ENCODE results near the gene WDR20.

Gene WDR20

DNA sequence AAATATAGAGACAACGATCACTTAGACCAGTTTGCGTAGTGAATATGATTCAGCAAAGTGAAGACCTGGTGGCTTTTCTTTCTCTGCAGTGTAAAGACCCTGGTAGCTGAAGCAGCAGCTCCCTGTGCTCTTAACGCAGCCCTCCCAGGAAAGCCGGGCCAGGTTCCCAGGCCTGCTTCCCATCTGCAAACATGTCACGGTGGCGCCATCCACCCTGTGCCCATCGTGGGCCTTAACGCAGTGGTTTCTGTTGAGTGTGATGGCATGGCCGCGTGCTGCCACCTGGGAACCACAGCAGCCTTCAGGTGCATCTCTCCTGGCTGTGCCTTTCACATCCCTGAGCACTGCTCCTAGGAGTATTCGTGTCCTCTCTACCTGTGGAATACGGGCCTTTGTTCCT is 71.5 kb downstream of the WDR20 start:
- peaks cover 8 to 49% (median 40%) of the 10 kb centered on the region in 5 donors for H3K4me1 ChIP-seq (ENCODE audit: control insufficient read depth in 5 of 5, insufficient read depth in 5 of 5, low read length in 5 of 5)
- H3K4me3 ChIP-seq (ENCODE audit: low read depth in 1 of 5, low read length in 5 of 5), result no peak overlapping the region
- H3K36me3 ChIP-seq (ENCODE audit: control insufficient read depth in 5 of 5, insufficient read depth in 5 of 5, low read length in 5 of 5), result peaks cover 0 to 54% (median 33%) of the 10 kb centered on the region in 5 donors
- no peaks in the 10 kb centered on the region for H3K9me3 ChIP-seq (ENCODE audit: control insufficient read depth in 5 of 5, low read length in 5 of 5)
- peak overlapping the region; percentile 77 for H3K27ac ChIP-seq (ENCODE audit: low read depth, low read length)
- H3K27me3 ChIP-seq (ENCODE audit: control insufficient read depth in 5 of 5, insufficient read depth in 4 of 5, low read length in 5 of 5), result no peaks in the 10 kb centered on the region
- H3K9ac ChIP-seq (ENCODE audit: low read length in 5 of 5), result no peak overlapping the region

DNA sequence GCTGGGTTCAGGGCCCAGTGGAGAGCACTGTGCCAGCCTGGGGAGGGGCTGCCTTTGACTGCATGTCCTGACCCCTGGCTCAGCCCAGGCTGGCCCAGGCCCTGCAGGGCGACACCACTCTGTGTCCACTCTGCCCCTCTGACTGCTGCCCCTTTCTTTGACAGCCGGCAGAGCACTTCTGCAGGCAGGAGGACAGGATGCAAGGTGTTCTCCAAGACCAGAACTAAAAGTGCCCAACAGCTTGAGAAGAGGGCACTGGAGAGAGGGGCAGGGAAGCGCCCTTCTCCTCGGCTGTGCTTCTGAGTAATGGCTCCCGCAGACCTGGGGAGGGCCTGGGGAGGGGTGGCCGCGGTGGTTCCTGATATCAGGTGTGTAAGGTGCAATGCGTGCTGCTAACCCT is 72.7 kb downstream of the WDR20 start:
- H3K4me3 ChIP-seq (ENCODE audit: low read depth in 1 of 5, low read length in 5 of 5), result no peak overlapping the region
- peaks cover 0 to 46% (median 35%) of the 10 kb centered on the region in 5 donors for H3K36me3 ChIP-seq (ENCODE audit: control insufficient read depth in 5 of 5, insufficient read depth in 5 of 5, low read length in 5 of 5)
- H3K27ac ChIP-seq (ENCODE audit: low read depth, low read length), result peak overlapping the region; percentile 37
- H3K9ac ChIP-seq (ENCODE audit: low read length in 5 of 5), result peak overlapping the region in 1 of 5 donors; percentile 7
- H3K4me1 ChIP-seq (ENCODE audit: control insufficient read depth in 5 of 5, insufficient read depth in 5 of 5, low read length in 5 of 5), result peaks cover 8 to 51% (median 40%) of the 10 kb centered on the region in 5 donors
- no peaks in the 10 kb centered on the region for H3K27me3 ChIP-seq (ENCODE audit: control insufficient read depth in 5 of 5, insufficient read depth in 4 of 5, low read length in 5 of 5)
- H3K9me3 ChIP-seq (ENCODE audit: control insufficient read depth in 5 of 5, low read length in 5 of 5), result no peaks in the 10 kb centered on the region

DNA sequence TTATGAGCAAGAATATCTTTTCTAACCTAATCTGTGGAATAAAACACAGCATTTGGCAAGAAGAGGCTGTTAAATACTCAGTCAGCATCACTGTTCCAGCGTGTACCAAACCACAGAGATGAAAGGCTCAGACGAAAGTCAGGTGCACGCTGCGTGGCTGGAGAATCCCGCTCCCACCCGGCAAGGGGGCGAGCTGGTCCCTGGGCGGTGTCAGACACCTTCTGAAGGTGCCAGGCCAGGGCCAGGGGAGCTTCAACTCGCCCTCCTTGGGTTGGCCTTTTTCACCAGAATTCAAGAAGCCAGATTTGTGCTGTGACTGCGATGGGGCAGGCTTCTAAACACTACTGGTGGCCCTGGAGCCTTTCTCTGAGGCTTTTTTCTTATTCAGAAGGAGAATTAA is 73.1 kb downstream of the WDR20 start:
- Histone ChIP-seq H3K4me1 (ENCODE audit: control insufficient read depth in 5 of 5, insufficient read depth in 5 of 5, low read length in 5 of 5) (peaks cover 8 to 51% (median 40%) of the 10 kb centered on the region in 5 donors), H3K27ac (ENCODE audit: low read depth, low read length) (no peak overlapping the region)

DNA sequence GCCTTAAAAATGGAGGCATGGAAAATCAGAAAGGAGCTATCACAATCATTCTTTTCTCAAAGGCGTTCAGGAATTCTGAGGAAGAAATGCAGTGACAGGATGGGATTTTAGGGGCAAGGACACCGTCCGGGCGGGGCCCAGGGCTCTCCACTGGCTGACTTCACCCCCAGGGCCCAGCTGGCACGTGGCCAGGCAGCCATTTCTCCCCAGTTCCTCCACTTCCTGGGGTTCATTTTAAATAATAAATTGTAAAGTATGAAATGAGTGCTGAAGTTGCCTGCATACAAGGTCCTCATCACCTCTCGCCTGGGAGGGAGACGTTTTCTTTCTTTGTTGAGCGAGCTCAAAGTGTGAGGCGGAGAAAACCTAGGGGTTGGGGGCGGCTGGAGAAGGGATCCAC is 73.8 kb downstream of the WDR20 start:
- no peaks in the 10 kb centered on the region for H3K9me3 ChIP-seq (ENCODE audit: control insufficient read depth in 5 of 5, low read length in 5 of 5)
- no peak overlapping the region for H3K4me3 ChIP-seq (ENCODE audit: low read depth in 1 of 5, low read length in 5 of 5)
- H3K27ac ChIP-seq (ENCODE audit: low read depth, low read length), result peak overlapping the region; percentile 49
- no peaks in the 10 kb centered on the region for H3K27me3 ChIP-seq (ENCODE audit: control insufficient read depth in 5 of 5, insufficient read depth in 4 of 5, low read length in 5 of 5)
- H3K36me3 ChIP-seq (ENCODE audit: control insufficient read depth in 5 of 5, insufficient read depth in 5 of 5, low read length in 5 of 5), result peaks cover 0 to 44% (median 25%) of the 10 kb centered on the region in 5 donors
- H3K9ac ChIP-seq (ENCODE audit: low read length in 5 of 5), result no peak overlapping the region
- H3K4me1 ChIP-seq (ENCODE audit: control insufficient read depth in 5 of 5, insufficient read depth in 5 of 5, low read length in 5 of 5), result peaks cover 8 to 51% (median 40%) of the 10 kb centered on the region in 5 donors

More for the DNA sequence above, 73.1 kb downstream of the WDR20 start:
- no peaks in the 10 kb centered on the region for H3K9me3 ChIP-seq (ENCODE audit: control insufficient read depth in 5 of 5, low read length in 5 of 5)
- no peak overlapping the region for H3K9ac ChIP-seq (ENCODE audit: low read length in 5 of 5)
- no peak overlapping the region for H3K4me3 ChIP-seq (ENCODE audit: low read depth in 1 of 5, low read length in 5 of 5)
- H3K36me3 ChIP-seq (ENCODE audit: control insufficient read depth in 5 of 5, insufficient read depth in 5 of 5, low read length in 5 of 5), result peaks cover 0 to 46% (median 31%) of the 10 kb centered on the region in 5 donors
- H3K27me3 ChIP-seq (ENCODE audit: control insufficient read depth in 5 of 5, insufficient read depth in 4 of 5, low read length in 5 of 5), result no peaks in the 10 kb centered on the region

DNA sequence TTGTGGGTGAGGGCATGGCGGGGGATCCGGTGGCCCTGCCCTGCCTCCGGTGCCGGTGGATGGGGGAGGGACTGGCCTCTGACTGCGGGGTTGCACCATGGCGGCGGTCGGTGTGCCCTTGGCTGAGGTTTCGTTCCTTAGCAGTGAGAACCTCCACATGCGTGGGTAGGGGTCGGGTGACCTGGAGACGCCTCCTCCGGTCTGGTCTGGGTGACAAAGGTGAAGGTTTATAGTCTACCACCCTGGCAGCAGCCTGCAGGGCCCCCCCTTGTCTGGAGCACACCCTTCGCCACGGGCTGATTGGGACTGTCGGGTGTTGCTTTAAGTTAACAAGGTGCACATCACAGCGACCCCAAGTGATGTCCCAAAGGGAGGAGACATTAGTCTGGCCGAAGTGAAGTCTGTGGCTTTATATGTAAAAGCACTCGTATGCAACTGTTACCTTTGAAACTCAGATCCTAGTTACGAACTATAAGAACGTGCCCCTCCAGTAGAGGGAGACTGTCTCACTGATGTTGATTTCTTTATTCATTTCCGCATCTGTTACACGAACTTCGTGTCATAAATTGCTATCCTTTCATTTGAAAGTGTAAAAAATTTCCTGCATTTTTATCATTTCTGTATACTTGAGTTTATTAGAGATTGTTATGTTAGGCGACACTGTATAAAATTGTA is 74.4 kb downstream of the WDR20 start:
- Histone ChIP-seq H3K27ac (ENCODE audit: low read depth, low read length) (peak overlapping the region; percentile 49), H3K9ac (ENCODE audit: low read length in 5 of 5) (no peak overlapping the region), H3K36me3 (ENCODE audit: control insufficient read depth in 5 of 5, insufficient read depth in 5 of 5, low read length in 5 of 5) (peaks cover 0 to 43% (median 20%) of the 10 kb centered on the region in 5 donors), H3K4me1 (ENCODE audit: control insufficient read depth in 5 of 5, insufficient read depth in 5 of 5, low read length in 5 of 5) (peaks cover 8 to 45% (median 37%) of the 10 kb centered on the region in 5 donors), H3K27me3 (ENCODE audit: control insufficient read depth in 5 of 5, insufficient read depth in 4 of 5, low read length in 5 of 5) (no peaks in the 10 kb centered on the region), H3K9me3 (ENCODE audit: control insufficient read depth in 5 of 5, low read length in 5 of 5) (no peaks in the 10 kb centered on the region), H3K4me3 (ENCODE audit: low read depth in 1 of 5, low read length in 5 of 5) (no peak overlapping the region)

DNA sequence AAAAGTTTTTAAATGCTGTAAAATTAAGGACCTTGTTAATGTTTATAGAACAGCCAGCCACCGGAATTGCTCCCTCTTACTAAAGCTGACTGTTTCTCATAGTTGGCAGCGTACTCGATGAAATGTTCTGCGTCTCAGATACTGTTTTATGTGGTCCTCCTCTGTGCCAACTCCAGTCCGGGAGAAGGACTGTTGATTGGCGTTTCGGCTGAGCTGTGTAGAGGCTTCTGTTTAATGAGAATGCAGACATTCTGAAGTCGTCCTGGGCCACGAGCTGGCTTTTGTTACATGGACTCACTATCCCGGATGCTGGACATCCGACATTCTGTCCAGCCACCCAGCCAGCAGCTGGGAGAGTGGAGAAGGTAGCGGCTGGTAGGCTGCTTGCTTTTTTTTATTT is 75.4 kb downstream of the WDR20 start:
- Histone ChIP-seq H3K9me3 (ENCODE audit: control insufficient read depth in 5 of 5, low read length in 5 of 5) (no peaks in the 10 kb centered on the region), H3K27me3 (ENCODE audit: control insufficient read depth in 5 of 5, insufficient read depth in 4 of 5, low read length in 5 of 5) (no peaks in the 10 kb centered on the region), H3K27ac (ENCODE audit: low read depth, low read length) (peak overlapping the region; percentile 49), H3K4me3 (ENCODE audit: low read depth in 1 of 5, low read length in 5 of 5) (no peak overlapping the region), H3K36me3 (ENCODE audit: control insufficient read depth in 5 of 5, insufficient read depth in 5 of 5, low read length in 5 of 5) (peaks cover 0 to 48% (median 20%) of the 10 kb centered on the region in 5 donors), H3K9ac (ENCODE audit: low read length in 5 of 5) (no peak overlapping the region), H3K4me1 (ENCODE audit: control insufficient read depth in 5 of 5, insufficient read depth in 5 of 5, low read length in 5 of 5) (peaks cover 8 to 37% (median 32%) of the 10 kb centered on the region in 5 donors)

GRCh38 chr14:102215576-102216250 is 76.0 kb downstream of the WDR20 start:
- H3K9me3 ChIP-seq (ENCODE audit: control insufficient read depth in 5 of 5, low read length in 5 of 5), result no peaks in the 10 kb centered on the region
- no peaks in the 10 kb centered on the region for H3K27me3 ChIP-seq (ENCODE audit: control insufficient read depth in 5 of 5, insufficient read depth in 4 of 5, low read length in 5 of 5)
- peaks cover 0 to 48% (median 18%) of the 10 kb centered on the region in 5 donors for H3K36me3 ChIP-seq (ENCODE audit: control insufficient read depth in 5 of 5, insufficient read depth in 5 of 5, low read length in 5 of 5)
- H3K4me1 ChIP-seq (ENCODE audit: control insufficient read depth in 5 of 5, insufficient read depth in 5 of 5, low read length in 5 of 5), result peaks cover 7 to 34% (median 29%) of the 10 kb centered on the region in 5 donors
- peak overlapping the region in 3 of 5 donors; percentile 14 to 38 (median 35) for H3K9ac ChIP-seq (ENCODE audit: low read length in 5 of 5)
- peak overlapping the region; percentile 49 for H3K27ac ChIP-seq (ENCODE audit: low read depth, low read length)
- no peak overlapping the region for H3K4me3 ChIP-seq (ENCODE audit: low read depth in 1 of 5, low read length in 5 of 5)

- peaks cover 7 to 31% (median 26%) of the 10 kb centered on the region in 5 donors for H3K4me1 ChIP-seq (ENCODE audit: control insufficient read depth in 5 of 5, insufficient read depth in 5 of 5, low read length in 5 of 5)
- no peaks in the 10 kb centered on the region for H3K9me3 ChIP-seq (ENCODE audit: control insufficient read depth in 5 of 5, low read length in 5 of 5)
- H3K9ac ChIP-seq (ENCODE audit: low read length in 5 of 5), result no peak overlapping the region
- H3K27ac ChIP-seq (ENCODE audit: low read depth, low read length), result no peak overlapping the region
- H3K36me3 ChIP-seq (ENCODE audit: control insufficient read depth in 5 of 5, insufficient read depth in 5 of 5, low read length in 5 of 5), result peaks cover 0 to 43% (median 15%) of the 10 kb centered on the region in 5 donors
- H3K27me3 ChIP-seq (ENCODE audit: control insufficient read depth in 5 of 5, insufficient read depth in 4 of 5, low read length in 5 of 5), result no peaks in the 10 kb centered on the region
- H3K4me3 ChIP-seq (ENCODE audit: low read depth in 1 of 5, low read length in 5 of 5), result no peak overlapping the region
Observed at GRCh38 chr14:102217399-102217798, 77.7 kb downstream of the WDR20 start.

DNA sequence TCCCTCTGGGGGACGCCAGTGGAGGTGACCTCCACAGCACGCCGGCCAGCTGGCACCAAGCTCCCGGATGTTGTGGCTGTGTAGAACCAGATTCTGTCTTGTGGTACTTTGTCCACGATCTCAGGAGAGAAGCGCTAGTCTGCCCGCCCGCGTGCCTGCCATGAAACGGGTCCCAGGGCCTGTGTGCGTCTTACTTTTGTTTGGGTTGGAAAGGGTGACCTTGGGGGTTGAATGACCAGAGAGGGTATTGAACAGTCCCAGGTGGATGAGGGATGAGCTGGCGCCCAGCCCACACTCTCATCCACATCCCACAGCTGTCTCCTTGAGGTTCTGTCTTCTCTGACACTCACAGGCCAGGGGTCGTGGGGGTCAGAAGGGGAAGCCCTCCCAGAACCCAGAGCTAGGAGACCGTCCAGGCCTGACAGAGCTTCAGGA is 78.3 kb downstream of the WDR20 start:
- Histone ChIP-seq H3K27ac (ENCODE audit: low read depth, low read length) (no peak overlapping the region), H3K9me3 (ENCODE audit: control insufficient read depth in 5 of 5, low read length in 5 of 5) (no peaks in the 10 kb centered on the region), H3K9ac (ENCODE audit: low read length in 5 of 5) (no peak overlapping the region), H3K36me3 (ENCODE audit: control insufficient read depth in 5 of 5, insufficient read depth in 5 of 5, low read length in 5 of 5) (peaks cover 0 to 44% (median 16%) of the 10 kb centered on the region in 5 donors), H3K27me3 (ENCODE audit: control insufficient read depth in 5 of 5, insufficient read depth in 4 of 5, low read length in 5 of 5) (no peaks in the 10 kb centered on the region), H3K4me1 (ENCODE audit: control insufficient read depth in 5 of 5, insufficient read depth in 5 of 5, low read length in 5 of 5) (peaks cover 7 to 31% (median 26%) of the 10 kb centered on the region in 5 donors), H3K4me3 (ENCODE audit: low read depth in 1 of 5, low read length in 5 of 5) (no peak overlapping the region)

DNA sequence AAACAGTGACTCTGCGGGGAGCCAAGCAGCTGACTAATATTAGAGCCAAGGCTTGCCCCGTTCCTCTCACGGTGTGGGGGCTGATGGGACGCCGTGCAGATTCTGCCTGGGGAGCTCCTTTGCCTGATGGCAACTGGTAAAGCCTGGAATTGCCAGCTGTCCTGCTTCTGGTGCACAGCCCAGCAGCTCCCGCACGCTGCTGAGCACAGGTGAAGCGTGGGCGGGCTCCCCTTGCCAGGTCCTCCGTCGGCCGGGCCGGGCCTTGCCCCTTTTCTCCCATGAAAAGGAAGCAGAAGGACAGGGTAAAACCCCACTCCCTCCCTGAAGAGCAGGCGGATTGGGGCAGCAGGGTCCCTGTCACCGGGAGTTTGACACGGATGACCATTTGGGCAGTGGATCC is 79.0 kb downstream of the WDR20 start:
- Histone ChIP-seq H3K4me3 (ENCODE audit: low read depth in 1 of 5, low read length in 5 of 5) (no peak overlapping the region), H3K9me3 (ENCODE audit: control insufficient read depth in 5 of 5, low read length in 5 of 5) (no peaks in the 10 kb centered on the region), H3K27me3 (ENCODE audit: control insufficient read depth in 5 of 5, insufficient read depth in 4 of 5, low read length in 5 of 5) (no peaks in the 10 kb centered on the region), H3K9ac (ENCODE audit: low read length in 5 of 5) (no peak overlapping the region), H3K36me3 (ENCODE audit: control insufficient read depth in 5 of 5, insufficient read depth in 5 of 5, low read length in 5 of 5) (peaks cover 0 to 46% (median 16%) of the 10 kb centered on the region in 5 donors), H3K4me1 (ENCODE audit: control insufficient read depth in 5 of 5, insufficient read depth in 5 of 5, low read length in 5 of 5) (peaks cover 7 to 28% (median 26%) of the 10 kb centered on the region in 5 donors), H3K27ac (ENCODE audit: low read depth, low read length) (no peak overlapping the region)
